ENCODE results near the gene CLEC2D. TPM values are rescaled to one million over a fixed set of nuclear protein-coding genes. Genes with fewer than 3 reads are reported as not detected.

The CLEC2D gene
- total and polyA plus RNA-seq, 2 donors (not counting 1 experiment from before 2014, with no cell fraction given), result 158 to 426 TPM

- ChIA-PET POLR2A (no interaction called here), CTCF (interaction anchor here (0.9 to 3.9 kb wide), 6 partner anchors 11 to 64 kb away, joined by 3 to 25 read pairs (median 5); no protein-coding TSS in a partner anchor)
- H3K36me3 ChIP-seq (replicated peaks in 1 of 2; ENCODE audit: control extremely low read depth in 1 of 2, control insufficient read depth in 1 of 2, extremely low read depth in 1 of 2, insufficient read depth in 2 of 2, low read length in 1 of 2), result peaks cover 16 to 34% of the 10 kb centered on the region in 2 experiments
- no peak overlapping the region for H3K4me3 ChIP-seq (ENCODE audit: control extremely low read depth in 1 of 5, extremely low read depth in 1 of 5, insufficient read depth in 1 of 5, low read depth in 2 of 5, low read length in 4 of 5)
- DNase-seq, result no peak
- ATAC-seq (ENCODE audit: low read depth), result no peak
- Mint-ChIP-seq H3K4me3 (no peak overlapping the region), H3K9me3 (ENCODE audit: insufficient read depth) (peaks cover 7% of the 10 kb centered on the region), H3K27ac (no peak overlapping the region), H3K4me1 (peaks cover 68% of the 10 kb centered on the region), H3K27me3 (no peaks in the 10 kb centered on the region)
- H3K27me3 ChIP-seq (replicated peaks in 1 of 4; ENCODE audit: control extremely low read depth in 1 of 4, control insufficient read depth in 3 of 4, insufficient read depth in 4 of 4, low read length in 3 of 4), result no peaks in the 10 kb centered on the region
- H3K79me2 ChIP-seq (ENCODE audit: control insufficient read depth, insufficient read depth, low read length), result no peaks in the 10 kb centered on the region
- intact Hi-C loops (cut with micrococcal nuclease), result loop anchor here (2.0 kb wide), 1 partner anchor 15 kb away; no protein-coding TSS in a partner anchor
- peaks cover 31 to 37% of the 10 kb centered on the region in 2 donors for H3K4me1 ChIP-seq (ENCODE audit: control insufficient read depth in 2 of 2, insufficient read depth in 2 of 2, low read length in 2 of 2)
- H3K27ac ChIP-seq (ENCODE audit: low read length in 2 of 2), result no peak overlapping the region
- no peak overlapping the region for H2AFZ ChIP-seq (ENCODE audit: insufficient read depth, low read depth, low read length, poor library complexity, severe bottlenecking)
- TF ChIP-seq EZH2 (IDR thresholded peaks at IDR 0.05; ENCODE audit: borderline replicate concordance, insufficient read depth, low read depth, low read length, poor library complexity, severe bottlenecking) (no peak), CTCF (IDR thresholded peaks at IDR 0.05) (no peak)
- H3K9ac ChIP-seq (ENCODE audit: low read length), result no peak overlapping the region
- H4K20me1 ChIP-seq (ENCODE audit: control insufficient read depth, insufficient read depth, low read length, poor library complexity, severe bottlenecking), result no peaks in the 10 kb centered on the region
- H3K4me2 ChIP-seq (replicated peaks; ENCODE audit: low read depth, low read length, poor library complexity, severe bottlenecking), result no peak overlapping the region
- H3K9me3 ChIP-seq (ENCODE audit: control extremely low read depth in 1 of 3, control insufficient read depth in 2 of 3, insufficient read depth in 1 of 3, low read length in 2 of 3), result peaks cover 0 to 1% (median 0%) of the 10 kb centered on the region in 3 donors
Observed at GRCh38 chr12:9697619-9698018, 28.1 kb downstream of the CLEC2D start.

- peaks cover 70% of the 10 kb centered on the region for H3K4me1 Mint-ChIP-seq
- Histone ChIP-seq H3K79me2 (ENCODE audit: control insufficient read depth, insufficient read depth, low read length) (no peaks in the 10 kb centered on the region), H3K4me2 (replicated peaks; ENCODE audit: low read depth, low read length, poor library complexity, severe bottlenecking) (no peak overlapping the region), H3K4me3 (ENCODE audit: control extremely low read depth in 1 of 5, extremely low read depth in 1 of 5, insufficient read depth in 1 of 5, low read depth in 2 of 5, low read length in 4 of 5) (no peak overlapping the region), H3K36me3 (replicated peaks in 1 of 2; ENCODE audit: control extremely low read depth in 1 of 2, control insufficient read depth in 1 of 2, extremely low read depth in 1 of 2, insufficient read depth in 2 of 2, low read length in 1 of 2) (peaks cover 11 to 25% of the 10 kb centered on the region in 2 experiments), H3K9me3 (ENCODE audit: control extremely low read depth in 1 of 3, control insufficient read depth in 2 of 3, insufficient read depth in 1 of 3, low read length in 2 of 3) (peaks cover 0 to 1% (median 0%) of the 10 kb centered on the region in 3 donors), H3K9ac (ENCODE audit: low read length) (no peak overlapping the region), H4K20me1 (ENCODE audit: control insufficient read depth, insufficient read depth, low read length, poor library complexity, severe bottlenecking) (no peaks in the 10 kb centered on the region), H2AFZ (ENCODE audit: insufficient read depth, low read depth, low read length, poor library complexity, severe bottlenecking) (no peak overlapping the region), H3K4me1 (ENCODE audit: control insufficient read depth in 2 of 2, insufficient read depth in 2 of 2, low read length in 2 of 2) (peaks cover 38 to 42% of the 10 kb centered on the region in 2 donors), H3K27ac (ENCODE audit: low read length in 2 of 2) (peak overlapping the region in 1 of 2 donors; percentile 71), H3K27me3 (replicated peaks in 1 of 4; ENCODE audit: control extremely low read depth in 1 of 4, control insufficient read depth in 3 of 4, insufficient read depth in 4 of 4, low read length in 3 of 4) (no peaks in the 10 kb centered on the region)
- no peak for ATAC-seq (ENCODE audit: low read depth)
- WGBS (ENCODE audit: insufficient coverage), result no CpG with 5 or more reads among the region's 2 CpGs
- H3K27ac Mint-ChIP-seq, result peak overlapping the region; percentile 70
- H3K27me3 Mint-ChIP-seq, result no peaks in the 10 kb centered on the region
- no peak overlapping the region for H3K4me3 Mint-ChIP-seq
- no peak for DNase-seq
- TF ChIP-seq EZH2 (IDR thresholded peaks at IDR 0.05; ENCODE audit: borderline replicate concordance, insufficient read depth, low read depth, low read length, poor library complexity, severe bottlenecking) (no peak), CTCF (IDR thresholded peaks at IDR 0.05) (no peak)
- intact Hi-C loops (cut with micrococcal nuclease), result loop anchor here (2.0 kb wide), 1 partner anchor 14 kb away; no protein-coding TSS in a partner anchor
- H3K9me3 Mint-ChIP-seq (ENCODE audit: insufficient read depth), result peaks cover 7% of the 10 kb centered on the region
- ChIA-PET CTCF (interaction anchor here (0.8 to 3.9 kb wide), 10 partner anchors 9 to 65 kb away, joined by 3 to 25 read pairs (median 6); no protein-coding TSS in a partner anchor), POLR2A (interaction anchor here (0.6 kb wide), 1 partner anchor 1769 kb away, joined by 4 read pairs; no protein-coding TSS in a partner anchor)
Observed at GRCh38 chr12:9698681-9699080, 29.2 kb downstream of the CLEC2D start.
